Measurements from ENCODE around the gene BPI. TPM values are rescaled to one million over a fixed set of nuclear protein-coding genes. Genes with fewer than 3 reads are reported as not detected.

The BPI gene
- total RNA-seq, 1 experiment from 2014 or later, result not detected

DNA sequence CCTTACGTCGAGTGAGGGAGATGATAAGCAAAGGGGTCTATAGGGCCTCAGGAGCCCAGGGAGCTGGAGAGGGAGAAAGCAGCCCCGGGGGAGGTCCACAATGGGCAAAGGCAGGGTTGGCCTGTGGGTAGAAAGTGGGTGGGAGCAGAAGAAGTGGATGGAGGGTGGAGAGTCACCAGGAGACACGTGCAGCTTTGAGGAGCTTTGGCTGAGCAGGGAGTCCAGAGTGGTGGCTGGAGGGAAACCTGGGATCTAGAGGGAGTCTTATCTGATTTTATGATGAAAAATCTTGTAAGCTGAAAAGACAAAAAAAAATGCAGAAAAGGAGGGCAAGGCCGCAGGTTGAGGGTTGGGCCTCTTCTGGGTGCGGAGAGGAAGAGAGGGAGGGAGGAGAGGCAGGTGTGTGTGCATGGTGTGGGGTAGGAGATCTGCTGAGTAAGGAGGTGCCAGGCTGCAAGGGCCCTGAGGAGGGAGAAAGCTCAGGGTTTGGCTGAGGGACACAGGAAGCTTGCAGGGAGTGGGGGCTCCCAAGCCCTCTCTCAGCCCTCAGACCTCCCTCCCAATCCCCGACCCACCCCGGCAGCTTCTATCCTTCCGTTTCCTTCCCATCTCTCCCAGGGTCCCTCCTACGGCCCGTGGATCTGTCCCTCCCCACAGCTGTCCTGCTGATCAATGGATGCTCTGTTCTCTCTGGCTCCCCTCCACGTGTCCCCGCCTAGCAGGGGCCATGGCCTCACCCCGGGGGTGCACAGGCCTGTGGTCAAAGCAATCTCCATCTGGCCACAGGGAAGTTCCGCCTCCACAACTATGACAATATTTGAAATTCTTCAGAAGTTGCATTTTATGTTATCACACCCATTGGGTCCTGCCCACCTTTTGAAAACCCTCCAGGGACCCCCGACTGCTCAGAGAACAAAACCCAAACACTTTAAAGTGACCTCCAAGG, 17.1 kb upstream of the BPI start:
- no peak overlapping the region for H4K8ac ChIP-seq (replicated peaks; ENCODE audit: insufficient read length, low read depth, low read length)
- H3K4me1 Mint-ChIP-seq, result peaks cover 15 to 21% of the 10 kb centered on the region in 2 experiments
- H3K27ac ChIP-seq (ENCODE audit: insufficient read length, low read depth, low read length), result no peak overlapping the region
- H3K56ac ChIP-seq (ENCODE audit: insufficient read length, low read depth, low read length), result no peak overlapping the region
- H3K27ac Mint-ChIP-seq, result no peak overlapping the region
- H2BK15ac ChIP-seq (ENCODE audit: low read depth, low read length), result no peak overlapping the region
- no peak overlapping the region for H3K4me2 ChIP-seq (ENCODE audit: insufficient read depth, insufficient read length, low read length)
- no CpG with 5 or more reads among the region's 16 CpGs for WGBS (ENCODE audit: extremely low coverage, insufficient read length, low lambda C conversion rate)
- no peak overlapping the region for H2BK120ac ChIP-seq (ENCODE audit: low read depth, low read length, poor library complexity, severe bottlenecking)
- peaks cover 0 to 8% (median 1%) of the 10 kb centered on the region in 3 experiments; a peak in 3 of 7 replicates for H3K36me3 Mint-ChIP-seq (ENCODE audit: insufficient read depth in 1 of 3, low read depth in 3 of 3)
- no peaks in the 10 kb centered on the region for H3K27me3 Mint-ChIP-seq (ENCODE audit: low read depth)
- no peak overlapping the region for H3K23ac ChIP-seq (ENCODE audit: insufficient read length, low read depth, low read length)
- H3K9me3 Mint-ChIP-seq, result peaks cover 5 to 14% of the 10 kb centered on the region in 2 experiments
- H2BK12ac ChIP-seq (ENCODE audit: insufficient read length, low read depth, low read length), result no peak overlapping the region
- no peak overlapping the region for H3K4me3 Mint-ChIP-seq
- H4K5ac ChIP-seq (ENCODE audit: insufficient read length, low read depth, low read length), result no peak overlapping the region
- no peak overlapping the region for H4K91ac ChIP-seq (ENCODE audit: insufficient read length, low read depth, low read length)
- H3K79me2 ChIP-seq (ENCODE audit: insufficient read depth, low read length), result no peaks in the 10 kb centered on the region
- no peak overlapping the region for H3K4ac ChIP-seq (ENCODE audit: low read depth, low read length)
- H3K4me1 ChIP-seq (ENCODE audit: insufficient read depth, low read length), result no peaks in the 10 kb centered on the region; the same call in 1 of the 2 replicates
- no peak overlapping the region for H2BK5ac ChIP-seq (ENCODE audit: insufficient read length, low read length)
- no peaks in the 10 kb centered on the region for H3K9me3 ChIP-seq (ENCODE audit: control insufficient read depth, low read depth, low read length)
- H2BK20ac ChIP-seq (ENCODE audit: low read depth, low read length, poor library complexity, severe bottlenecking), result no peak overlapping the region
- H3K23me2 ChIP-seq (ENCODE audit: insufficient read length, low read depth, low read length, poor library complexity, severe bottlenecking), result no peaks in the 10 kb centered on the region
- no peak for DNase-seq
- H3K79me1 ChIP-seq (ENCODE audit: insufficient read depth, low read depth, low read length, poor library complexity, severe bottlenecking), result no peaks in the 10 kb centered on the region
- no peak overlapping the region for H3K9ac ChIP-seq (ENCODE audit: extremely low read depth, insufficient read length, low read length)
- no peaks in the 10 kb centered on the region for H3K27me3 ChIP-seq (ENCODE audit: insufficient read depth, low read length)
- TF ChIP-seq, protein P1, sequence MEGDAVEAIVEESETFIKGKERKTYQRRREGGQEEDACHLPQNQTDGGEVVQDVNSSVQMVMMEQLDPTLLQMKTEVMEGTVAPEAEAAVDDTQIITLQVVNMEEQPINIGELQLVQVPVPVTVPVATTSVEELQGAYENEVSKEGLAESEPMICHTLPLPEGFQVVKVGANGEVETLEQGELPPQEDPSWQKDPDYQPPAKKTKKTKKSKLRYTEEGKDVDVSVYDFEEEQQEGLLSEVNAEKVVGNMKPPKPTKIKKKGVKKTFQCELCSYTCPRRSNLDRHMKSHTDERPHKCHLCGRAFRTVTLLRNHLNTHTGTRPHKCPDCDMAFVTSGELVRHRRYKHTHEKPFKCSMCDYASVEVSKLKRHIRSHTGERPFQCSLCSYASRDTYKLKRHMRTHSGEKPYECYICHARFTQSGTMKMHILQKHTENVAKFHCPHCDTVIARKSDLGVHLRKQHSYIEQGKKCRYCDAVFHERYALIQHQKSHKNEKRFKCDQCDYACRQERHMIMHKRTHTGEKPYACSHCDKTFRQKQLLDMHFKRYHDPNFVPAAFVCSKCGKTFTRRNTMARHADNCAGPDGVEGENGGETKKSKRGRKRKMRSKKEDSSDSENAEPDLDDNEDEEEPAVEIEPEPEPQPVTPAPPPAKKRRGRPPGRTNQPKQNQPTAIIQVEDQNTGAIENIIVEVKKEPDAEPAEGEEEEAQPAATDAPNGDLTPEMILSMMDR (conservative IDR thresholded peaks at IDR 0.05), result no peak
- H3T11ph ChIP-seq (ENCODE audit: low read length), result no peak overlapping the region
- no peak overlapping the region for H3K14ac ChIP-seq (ENCODE audit: insufficient read depth, low read length)
- no peak overlapping the region for H2AFZ ChIP-seq (ENCODE audit: low read length)
- no peaks in the 10 kb centered on the region for H4K20me1 ChIP-seq (ENCODE audit: control insufficient read depth, insufficient read depth, insufficient read length)
- H3K18ac ChIP-seq (ENCODE audit: insufficient read length, low read depth, low read length), result no peak overlapping the region
- no peak overlapping the region for H2AK5ac ChIP-seq (ENCODE audit: insufficient read length, low read length)
